GM19351 (cell line): ENCODE measurements around the gene KRT5.

Experiments used
- ATAC-seq: cut with Tn5 transposase; IDR thresholded peaks from one replicate; pipeline ENCODE4 v1.9.1; 2021; ENCODE audit warnings: mild to moderate bottlenecking, moderate library complexity; ENCODE audit not compliant: unreplicated experiment

Gene KRT5

DNA sequence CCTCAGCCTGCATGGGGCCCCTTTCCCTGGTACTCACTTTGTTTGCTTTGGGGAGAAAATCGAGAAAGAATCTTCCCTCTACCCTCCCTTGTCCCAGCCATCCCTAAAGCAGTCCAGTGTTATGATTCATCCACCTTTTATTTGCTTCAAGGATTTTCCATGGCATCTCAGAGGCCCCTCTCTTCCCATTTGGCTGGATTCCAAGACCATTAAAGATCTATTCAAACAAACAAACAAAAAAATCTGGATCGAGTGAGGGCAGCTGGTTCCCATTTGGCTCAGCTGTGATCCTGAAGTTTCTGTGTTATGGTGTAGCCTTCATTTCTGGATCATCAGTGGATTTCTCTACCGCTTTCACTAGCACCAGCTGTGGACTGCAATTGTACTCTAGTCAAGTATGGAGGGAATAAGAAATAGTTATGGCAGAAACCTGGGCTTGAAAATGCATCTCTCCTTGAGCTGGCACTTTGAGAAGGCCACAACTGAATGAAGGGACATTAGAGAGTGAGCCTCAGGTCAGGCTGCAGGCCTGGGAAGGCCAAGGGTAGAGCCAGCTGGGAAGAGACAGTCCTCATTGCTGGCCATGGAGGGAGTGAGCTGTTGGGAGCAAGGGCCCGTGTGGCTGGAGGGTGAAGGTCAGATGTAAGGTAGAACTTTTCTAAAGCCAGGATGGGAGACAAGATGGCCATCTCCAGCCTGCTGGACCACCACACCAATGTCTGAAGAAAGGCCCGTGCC is 19.1 kb upstream of the KRT5 start:
- no peak for ATAC-seq

DNA sequence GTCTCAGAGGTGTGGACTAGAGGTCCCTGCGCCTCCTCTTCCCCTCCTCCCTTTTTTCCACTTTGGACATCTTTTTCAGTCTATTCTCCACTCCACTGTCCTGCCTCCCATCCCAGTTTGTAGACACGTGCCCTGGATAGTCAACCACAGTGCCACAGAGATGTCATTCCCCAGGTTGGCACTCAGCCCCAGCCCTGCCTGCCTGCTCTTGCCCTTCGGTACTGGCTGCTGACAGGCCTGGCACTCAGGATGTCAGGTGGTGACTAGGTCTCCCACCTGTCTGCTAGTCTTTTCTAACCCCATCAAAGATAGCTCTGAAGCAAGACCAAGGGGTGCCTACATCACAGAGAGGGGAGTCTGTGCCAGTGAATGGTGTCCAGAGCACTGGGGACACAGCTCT is 16.9 kb upstream of the KRT5 start:
- ATAC-seq: no peak

GRCh38 chr12:52535574-52535973 is 15.4 kb upstream of the KRT5 start:
- ATAC-seq: no peak

DNA sequence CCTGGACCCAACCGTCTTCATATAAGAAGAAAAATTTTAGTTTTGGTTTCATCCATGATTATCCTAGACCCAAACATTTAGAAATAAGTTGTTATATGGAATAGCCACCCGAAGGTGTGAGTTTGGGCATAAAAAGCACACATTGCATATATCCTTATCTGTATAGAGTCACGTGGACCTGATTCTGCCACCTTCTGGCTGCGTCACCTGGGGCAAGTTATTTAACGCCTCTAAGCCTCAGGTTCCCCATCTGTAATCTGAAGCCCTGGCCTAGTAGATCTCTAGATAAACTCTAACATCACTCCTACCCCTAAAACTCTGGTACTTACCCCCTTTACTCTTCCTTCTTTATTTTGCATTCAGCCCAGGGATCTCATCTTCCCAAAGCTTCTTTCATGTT is 14.3 kb upstream of the KRT5 start:
- no peak for ATAC-seq

DNA sequence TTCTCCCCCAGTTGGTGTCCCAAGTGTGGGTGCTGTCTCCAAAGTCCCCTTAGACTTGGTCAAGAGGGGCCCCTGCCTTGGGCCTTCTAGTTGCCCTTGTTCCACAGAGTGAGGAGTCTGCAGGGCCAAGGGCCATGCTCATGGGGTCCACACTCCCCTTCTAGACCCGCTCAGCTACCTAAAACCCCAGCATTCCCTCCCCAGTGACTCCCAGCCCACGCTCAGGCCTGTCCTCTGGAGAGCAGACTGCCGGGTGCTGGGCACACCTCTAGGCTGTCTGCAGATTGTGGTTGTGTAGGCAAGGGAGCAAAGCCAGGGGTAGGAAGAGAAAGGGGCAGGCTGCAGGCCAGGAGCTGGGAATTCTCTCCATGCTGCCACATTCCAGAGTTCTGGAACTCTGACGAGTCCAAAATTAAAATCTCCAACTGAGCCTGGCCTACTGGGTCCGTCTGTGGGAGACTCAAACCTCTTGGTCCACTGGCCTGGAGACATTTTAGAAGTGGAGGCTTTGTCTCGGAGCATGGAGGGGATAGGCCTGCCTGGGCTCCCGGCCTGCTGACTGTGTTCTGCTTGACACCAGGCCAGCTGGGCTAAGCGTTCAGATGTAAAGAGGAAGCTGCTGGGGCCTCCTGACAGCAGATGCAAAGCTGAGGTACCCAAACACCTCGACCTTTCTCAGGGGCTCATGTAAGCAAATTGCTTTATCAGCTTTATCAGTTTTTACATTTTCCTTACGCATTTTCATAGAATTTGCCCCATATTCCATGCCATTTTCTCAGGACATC is 13.7 kb upstream of the KRT5 start:
- no peak for ATAC-seq

GRCh38 chr12:52532636-52533035 is 12.4 kb upstream of the KRT5 start:
- ATAC-seq: no peak

- ATAC-seq: no peak
Measured at GRCh38 chr12:52531566-52532300, 11.5 kb upstream of the KRT5 start.

GRCh38 chr12:52530905-52531304 is 10.7 kb upstream of the KRT5 start:
- no peak for ATAC-seq

DNA sequence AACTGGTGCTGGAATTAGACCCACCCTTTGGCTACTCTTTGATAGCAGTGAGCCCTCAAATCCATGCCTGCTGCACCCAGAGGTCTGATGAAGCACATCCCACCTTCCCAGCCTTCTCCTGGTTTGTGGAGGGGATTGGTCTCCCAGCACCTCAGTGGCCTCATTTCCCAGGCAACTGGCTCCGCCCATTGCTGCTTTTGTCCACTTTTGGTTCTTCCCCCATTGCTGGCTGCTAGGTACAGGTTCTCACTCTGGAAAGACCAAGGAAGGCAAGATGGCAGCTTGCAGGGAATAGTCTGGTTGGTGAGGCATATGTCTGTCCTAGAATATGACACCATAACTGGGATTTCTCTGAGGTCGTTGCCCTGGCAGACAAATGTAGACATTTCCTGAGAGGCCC is 10.2 kb upstream of the KRT5 start:
- ATAC-seq: no peak

DNA sequence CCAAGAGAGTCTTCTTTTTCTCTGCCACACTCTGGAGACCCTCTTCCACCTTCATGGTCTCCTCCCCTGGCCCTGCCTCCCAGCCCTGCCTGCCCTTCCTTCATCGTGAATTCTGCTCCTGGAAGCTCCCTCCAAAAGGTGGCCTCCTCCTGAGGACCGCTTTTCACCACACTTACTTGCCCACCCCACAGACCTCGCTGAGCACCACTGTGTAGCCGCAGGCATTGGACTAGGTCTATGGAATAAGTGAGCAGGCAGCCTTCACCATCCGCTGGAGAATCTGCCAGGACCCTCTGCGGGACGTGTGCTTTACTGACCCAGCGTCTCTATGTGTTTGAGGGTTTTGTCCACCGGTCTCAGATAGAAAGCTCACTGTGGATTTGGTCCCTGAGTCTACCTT is 9.7 kb upstream of the KRT5 start:
- no peak for ATAC-seq

DNA sequence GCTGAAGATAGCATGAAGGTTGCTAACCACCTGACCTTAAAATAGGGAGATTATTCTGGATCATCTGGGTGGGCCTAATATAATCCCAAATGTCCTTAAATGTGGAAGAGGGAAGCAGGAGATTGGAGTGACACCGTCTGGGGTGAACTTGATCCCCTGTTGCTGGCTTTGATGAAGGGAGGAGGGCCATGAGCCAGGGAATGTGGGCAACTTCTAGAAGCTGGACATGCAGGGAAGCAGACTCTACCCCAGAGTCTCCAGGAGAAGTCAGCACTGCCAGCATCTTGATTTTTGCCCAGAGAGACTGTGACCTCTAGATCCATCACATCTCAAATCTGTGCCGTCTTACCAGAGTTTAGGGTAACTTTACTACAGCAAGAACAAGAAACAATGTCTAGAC is 9.2 kb upstream of the KRT5 start:
- no peak for ATAC-seq

DNA sequence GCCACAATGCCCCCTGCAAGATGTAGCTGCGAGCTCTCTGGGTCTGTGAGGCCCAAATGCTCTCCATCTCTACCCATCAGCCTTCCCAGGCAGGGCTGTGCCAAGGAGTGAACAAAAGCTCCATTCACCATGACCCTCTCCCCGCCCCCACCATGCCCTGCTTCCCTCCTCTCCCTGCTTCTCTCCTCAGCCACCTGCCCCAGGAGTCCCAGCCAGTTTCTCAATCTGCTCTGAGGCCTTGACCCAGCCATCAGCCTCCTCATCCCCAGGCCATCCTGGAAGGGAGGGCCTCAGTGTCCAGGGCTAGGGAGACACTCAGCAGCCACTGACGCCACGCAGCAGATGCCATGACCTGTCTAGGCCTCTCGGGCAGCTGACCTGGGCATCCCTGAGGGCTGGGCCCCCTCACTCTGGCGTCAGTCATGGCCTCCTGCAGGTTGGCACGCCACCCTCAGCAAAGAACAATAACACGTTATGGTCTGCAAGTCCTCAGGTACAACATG is 8.5 kb upstream of the KRT5 start:
- no peak for ATAC-seq

DNA sequence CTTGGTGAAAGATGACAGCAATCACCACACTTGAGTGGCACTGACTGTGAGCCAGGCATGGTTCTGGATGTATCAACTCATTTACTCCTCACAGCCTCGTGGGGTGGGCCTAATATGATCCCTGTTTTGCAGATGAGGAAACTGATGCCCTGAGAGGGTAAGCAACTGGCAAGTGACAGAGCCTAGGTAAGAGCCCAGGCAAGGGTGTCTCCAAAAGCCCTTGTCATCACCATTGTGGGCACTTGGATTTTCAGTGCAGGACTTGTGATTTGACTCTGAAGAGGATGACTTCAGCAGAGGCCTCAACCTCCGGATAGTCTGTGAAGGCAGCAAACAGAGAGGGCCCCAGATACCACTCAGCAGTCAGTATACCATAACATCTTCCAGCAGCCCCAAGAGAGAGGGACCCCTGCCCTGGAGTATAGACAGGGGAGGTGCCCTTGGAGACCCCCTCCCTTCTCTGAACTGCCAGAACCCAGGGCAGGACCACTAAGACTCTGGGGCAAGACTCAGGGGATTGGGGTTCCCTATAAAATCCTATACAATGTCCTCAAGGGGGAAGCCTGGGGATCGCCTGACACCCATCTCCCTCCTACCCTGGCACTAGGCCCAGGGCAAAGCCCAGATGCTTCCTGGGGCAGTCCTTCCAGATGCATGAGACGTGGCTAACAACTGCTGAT is 7.1 kb upstream of the KRT5 start:
- no peak for ATAC-seq

DNA sequence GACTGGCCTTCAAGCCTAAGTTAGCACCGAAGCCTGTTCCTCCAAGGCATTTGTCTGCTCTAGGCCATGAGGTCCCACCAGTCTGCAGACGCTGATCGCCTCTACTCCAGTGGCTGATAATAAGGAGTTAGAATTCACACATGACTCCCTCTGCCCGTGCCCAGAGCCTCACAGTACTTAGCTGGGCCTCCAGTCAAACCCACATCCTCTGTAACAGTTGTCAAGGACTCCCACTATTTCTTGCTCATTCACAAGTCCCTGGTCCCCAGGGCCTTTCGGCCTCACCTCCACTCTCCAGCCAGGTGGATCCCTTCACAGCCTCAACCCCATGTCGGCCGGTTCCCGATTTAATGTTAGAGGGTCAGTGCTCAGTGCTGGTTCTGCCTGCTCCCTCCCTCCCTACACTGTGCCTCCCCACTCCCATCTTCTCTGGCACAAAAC is 6.3 kb upstream of the KRT5 start:
- ATAC-seq: no peak

GRCh38 chr12:52525661-52526499 is 5.7 kb upstream of the KRT5 start:
- ATAC-seq: no peak

DNA sequence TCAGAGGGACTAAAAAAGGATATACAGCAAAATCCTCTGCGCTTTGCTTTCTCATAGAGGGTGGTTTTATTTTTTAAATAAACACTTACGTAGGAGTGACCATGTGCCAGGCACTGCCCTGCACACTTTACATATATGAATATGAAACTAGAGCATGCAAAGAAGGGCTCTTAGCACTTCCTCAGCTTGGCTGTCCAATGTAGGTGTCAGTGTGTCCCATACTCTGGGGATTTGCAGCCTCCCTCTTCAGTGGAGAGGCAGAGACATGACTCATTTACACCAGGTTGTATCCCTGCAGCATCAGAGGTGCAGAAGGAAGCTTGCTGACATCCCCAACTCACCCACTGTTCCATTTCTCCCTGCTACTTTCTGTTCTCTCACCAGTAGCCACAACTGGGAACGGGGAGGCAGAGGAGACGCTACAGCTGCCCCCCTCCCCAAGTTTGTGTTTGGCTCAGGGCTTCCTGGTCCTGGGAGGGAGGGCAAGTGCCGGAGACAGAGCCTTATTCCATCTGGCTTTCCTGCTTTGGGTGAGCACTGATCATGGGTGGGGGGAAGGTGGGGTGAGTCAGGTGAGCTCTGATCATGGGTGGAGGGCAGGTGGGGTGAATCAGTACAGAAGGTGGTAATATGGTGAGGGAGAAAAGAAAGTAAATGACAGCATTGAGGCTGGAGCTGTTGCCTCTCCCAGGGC is 4.9 kb upstream of the KRT5 start:
- ATAC-seq: no peak

DNA sequence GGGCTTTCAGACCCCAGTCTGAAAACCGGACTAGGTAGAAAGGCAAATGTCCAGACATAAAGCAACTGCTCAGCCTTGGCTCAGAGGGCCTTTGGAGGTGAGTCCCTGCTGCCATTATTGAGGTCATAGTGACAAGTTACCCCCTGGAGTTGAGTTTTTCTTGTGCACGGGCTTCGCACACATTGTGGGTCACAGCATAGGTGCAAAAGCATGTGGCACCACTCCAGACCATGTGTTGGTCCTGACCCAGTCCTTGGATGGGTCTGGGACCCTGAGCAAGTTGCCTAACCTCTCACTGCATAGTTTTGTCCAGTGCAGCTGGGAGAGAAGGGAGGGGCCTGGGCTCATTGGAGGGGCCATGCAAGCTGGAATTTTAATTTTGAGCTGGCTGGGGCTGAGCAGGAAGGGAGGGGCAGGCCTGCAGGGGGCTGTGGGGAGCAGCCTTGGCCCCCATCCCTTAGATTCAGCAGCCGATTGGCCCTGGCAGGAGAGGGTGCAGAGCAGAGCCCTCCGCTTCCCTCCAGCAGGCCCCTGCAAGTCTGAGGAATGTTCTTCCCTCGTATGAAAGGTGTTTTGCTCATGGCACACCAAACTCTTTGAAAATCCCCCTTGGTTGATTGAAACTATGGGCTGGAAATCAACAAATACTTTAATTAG is 4.2 kb upstream of the KRT5 start:
- no peak for ATAC-seq

DNA sequence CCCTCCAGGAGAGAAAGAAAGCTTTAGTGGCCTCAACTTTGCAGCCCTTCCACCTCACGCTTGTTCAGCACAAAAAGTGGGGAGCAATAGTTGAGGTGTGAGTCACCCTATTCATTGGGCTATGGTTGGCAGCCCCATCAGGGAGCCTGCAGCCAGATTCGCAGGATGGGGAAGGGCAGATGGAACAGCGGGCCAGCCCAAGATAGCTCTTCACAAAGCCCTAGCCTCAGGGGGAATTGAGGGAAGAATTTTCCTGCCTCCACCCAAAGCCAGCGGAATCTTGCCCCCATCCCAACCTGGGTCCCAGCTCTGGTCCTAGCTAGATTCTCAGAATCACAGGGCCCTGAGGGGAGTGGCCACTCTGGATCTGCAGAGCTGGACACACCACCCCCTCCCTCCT is 3.6 kb upstream of the KRT5 start:
- no peak for ATAC-seq
